Chondrocyte (in vitro differentiated cells): Measurements from ENCODE around the gene SCNN1A. TPM values are rescaled to one million over a fixed set of nuclear protein-coding genes. Genes with fewer than 3 reads are reported as not detected.

ENCODE experiments used
- DNase-seq: peaks from one replicate; pipeline ENCODE4 v3.0.0; 2021; ENCODE audit warnings: mixed read lengths, low spot score
- H3K27ac Mint-ChIP-seq: one replicate; pipeline ENCODE4 v1.8.0; 2021; ENCODE audit warnings: mild to moderate bottlenecking, moderate library complexity, mixed read lengths; ENCODE audit not compliant: unreplicated experiment
- H3K27me3 Mint-ChIP-seq: 2 replicates; pipeline ENCODE4 v1.8.0; 2021; ENCODE audit warnings: low read depth, mixed read lengths
- H3K36me3 Mint-ChIP-seq: 2 replicates; pipeline ENCODE4 v1.8.0; 2021; ENCODE audit warnings: low read depth, mixed read lengths
- H3K4me1 Mint-ChIP-seq: 2 replicates; pipeline ENCODE4 v1.8.0; 2021; ENCODE audit warnings: low read depth, mild to moderate bottlenecking, mixed read lengths
- H3K4me3 Mint-ChIP-seq: one replicate; pipeline ENCODE4 v1.8.0; 2021; ENCODE audit warnings: mild to moderate bottlenecking, moderate library complexity, mixed read lengths; ENCODE audit not compliant: unreplicated experiment
- H3K9me3 Mint-ChIP-seq: 2 replicates; pipeline ENCODE4 v1.8.0; 2021; ENCODE audit warnings: low read depth, mixed read lengths
- total RNA-seq: library from RNA; stranded (reverse); gene quantifications from 3 replicates; pipeline ENCODE4 v1.2.1, GENCODE V29; 2021
- TF ChIP-seq, protein P1 (sequence below): fragments of 200-600 bp; sonication (generic); IDR thresholded peaks from 2 replicates; pipeline ENCODE4 v1.5.0; 2021; ENCODE audit warnings: antibody characterized with exemption, mild to moderate bottlenecking, moderate library complexity

Gene SCNN1A
- total RNA-seq, 1 donor from 2014 or later, result 0.87 TPM

DNA sequence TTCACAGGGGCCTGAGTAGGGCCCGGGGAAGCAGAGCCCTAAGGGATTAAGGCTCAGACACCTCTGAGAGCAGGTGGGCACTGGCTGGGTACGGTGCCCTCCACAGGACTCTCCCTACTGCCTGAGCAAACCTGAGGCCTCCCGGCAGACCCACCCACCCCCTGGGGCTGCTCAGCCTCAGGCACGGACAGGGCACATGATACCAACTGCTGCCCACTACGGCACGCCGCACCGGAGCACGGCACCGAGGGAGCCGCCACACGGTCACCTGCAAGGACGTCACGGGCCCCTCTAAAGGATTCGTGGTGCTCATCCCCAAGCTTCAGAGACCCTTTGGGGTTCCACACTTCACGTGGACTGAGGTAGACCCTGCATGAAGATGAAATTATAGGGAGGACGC, 15.7 kb upstream of the SCNN1A start:
- TF ChIP-seq, protein P1, sequence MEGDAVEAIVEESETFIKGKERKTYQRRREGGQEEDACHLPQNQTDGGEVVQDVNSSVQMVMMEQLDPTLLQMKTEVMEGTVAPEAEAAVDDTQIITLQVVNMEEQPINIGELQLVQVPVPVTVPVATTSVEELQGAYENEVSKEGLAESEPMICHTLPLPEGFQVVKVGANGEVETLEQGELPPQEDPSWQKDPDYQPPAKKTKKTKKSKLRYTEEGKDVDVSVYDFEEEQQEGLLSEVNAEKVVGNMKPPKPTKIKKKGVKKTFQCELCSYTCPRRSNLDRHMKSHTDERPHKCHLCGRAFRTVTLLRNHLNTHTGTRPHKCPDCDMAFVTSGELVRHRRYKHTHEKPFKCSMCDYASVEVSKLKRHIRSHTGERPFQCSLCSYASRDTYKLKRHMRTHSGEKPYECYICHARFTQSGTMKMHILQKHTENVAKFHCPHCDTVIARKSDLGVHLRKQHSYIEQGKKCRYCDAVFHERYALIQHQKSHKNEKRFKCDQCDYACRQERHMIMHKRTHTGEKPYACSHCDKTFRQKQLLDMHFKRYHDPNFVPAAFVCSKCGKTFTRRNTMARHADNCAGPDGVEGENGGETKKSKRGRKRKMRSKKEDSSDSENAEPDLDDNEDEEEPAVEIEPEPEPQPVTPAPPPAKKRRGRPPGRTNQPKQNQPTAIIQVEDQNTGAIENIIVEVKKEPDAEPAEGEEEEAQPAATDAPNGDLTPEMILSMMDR, result no peak
- Mint-ChIP-seq H3K9me3 (no peaks in the 10 kb centered on the region), H3K36me3 (peaks cover 7% of the 10 kb centered on the region), H3K27ac (no peak overlapping the region), H3K27me3 (no peaks in the 10 kb centered on the region), H3K4me1 (no peaks in the 10 kb centered on the region), H3K4me3 (no peak overlapping the region)
- no peak for DNase-seq

DNA sequence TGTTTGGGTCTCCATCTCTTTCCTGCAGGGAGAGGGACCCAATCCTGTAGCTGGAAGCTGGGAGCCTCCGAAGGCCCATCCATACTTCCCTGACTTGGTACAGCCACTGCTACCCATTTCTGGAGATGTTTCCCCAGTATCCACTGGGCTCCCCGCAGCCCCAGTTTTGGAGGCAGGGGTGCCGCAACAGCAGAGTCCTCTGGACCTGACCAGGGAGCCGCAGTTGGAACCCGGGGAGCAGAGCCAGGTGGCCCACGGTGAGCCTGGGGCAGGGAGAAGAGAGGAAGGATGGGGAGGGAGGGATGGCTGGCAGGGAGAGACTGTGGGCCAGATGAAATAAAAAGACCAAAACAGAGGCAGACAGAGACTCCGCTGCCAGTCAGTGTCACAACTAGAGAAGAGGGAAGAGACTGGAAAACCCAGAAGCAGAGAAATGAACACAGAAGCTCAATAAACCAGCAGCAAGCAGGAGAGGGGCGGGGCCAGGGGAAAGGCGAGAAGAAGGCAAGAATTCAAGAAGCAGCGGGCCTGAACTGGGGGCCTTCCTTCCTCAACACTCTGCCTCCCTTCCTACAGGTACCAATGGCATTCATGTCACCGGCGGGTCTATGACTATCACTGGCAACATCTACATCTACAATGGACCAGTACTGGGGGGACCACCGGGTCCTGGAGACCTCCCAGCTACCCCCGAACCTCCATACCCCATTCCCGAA, 14.9 kb upstream of the SCNN1A start:
- TF ChIP-seq, protein P1, result no peak
- peaks cover under 1% of the 10 kb centered on the region for H3K4me1 Mint-ChIP-seq
- H3K36me3 Mint-ChIP-seq, result peaks cover 7% of the 10 kb centered on the region
- no peak overlapping the region for H3K4me3 Mint-ChIP-seq
- no peaks in the 10 kb centered on the region for H3K9me3 Mint-ChIP-seq
- no peak overlapping the region for H3K27ac Mint-ChIP-seq
- H3K27me3 Mint-ChIP-seq, result no peaks in the 10 kb centered on the region
- no peak for DNase-seq

DNA sequence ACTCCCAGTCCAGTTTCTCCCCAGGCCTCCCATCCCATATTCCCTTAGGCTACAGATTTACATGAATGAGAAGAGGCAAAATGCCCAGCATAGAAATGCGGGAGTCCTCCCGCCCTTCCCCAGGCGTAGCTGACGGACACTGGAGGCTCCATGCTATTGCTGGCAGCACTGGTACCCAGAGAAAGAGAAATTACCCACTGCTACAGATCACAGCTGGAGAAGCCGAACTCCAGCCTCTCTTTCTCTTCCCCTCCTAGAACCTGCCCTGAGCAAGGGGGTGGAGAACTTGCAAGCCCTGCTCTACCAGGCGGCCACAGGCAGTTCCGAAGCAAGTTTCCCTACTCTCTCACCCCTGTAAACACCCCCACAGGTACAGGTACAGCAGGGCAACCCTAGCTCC, 12.2 kb upstream of the SCNN1A start:
- DNase-seq, result no peak
- TF ChIP-seq, protein P1, result no peak
- Mint-ChIP-seq H3K4me3 (no peak overlapping the region), H3K27ac (no peak overlapping the region), H3K9me3 (no peaks in the 10 kb centered on the region), H3K4me1 (peaks cover 10% of the 10 kb centered on the region), H3K27me3 (no peaks in the 10 kb centered on the region), H3K36me3 (peaks cover 7% of the 10 kb centered on the region)

DNA sequence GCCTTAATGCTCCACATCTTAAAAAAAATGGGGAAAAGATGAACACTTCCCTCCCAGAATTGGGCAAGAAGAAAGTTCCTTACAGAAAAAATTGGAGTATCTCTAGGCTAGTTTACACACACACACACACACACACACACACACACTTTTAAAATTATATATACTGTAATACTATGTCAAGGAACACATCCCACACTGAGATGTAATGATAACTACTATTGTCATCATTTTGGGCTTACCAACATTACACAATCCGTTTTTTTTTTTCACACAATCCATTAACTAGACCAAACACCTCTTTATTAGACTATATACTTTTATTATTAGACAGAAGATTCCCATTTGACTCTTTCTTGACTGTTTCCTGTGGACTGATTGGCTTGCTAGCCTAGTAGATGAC, 11.1 kb upstream of the SCNN1A start:
- TF ChIP-seq, protein P1, result no peak
- Mint-ChIP-seq H3K4me3 (no peak overlapping the region), H3K27me3 (no peaks in the 10 kb centered on the region), H3K36me3 (peaks cover 4% of the 10 kb centered on the region), H3K27ac (no peak overlapping the region), H3K9me3 (no peaks in the 10 kb centered on the region), H3K4me1 (peaks cover 10% of the 10 kb centered on the region)
- no peak for DNase-seq

DNA sequence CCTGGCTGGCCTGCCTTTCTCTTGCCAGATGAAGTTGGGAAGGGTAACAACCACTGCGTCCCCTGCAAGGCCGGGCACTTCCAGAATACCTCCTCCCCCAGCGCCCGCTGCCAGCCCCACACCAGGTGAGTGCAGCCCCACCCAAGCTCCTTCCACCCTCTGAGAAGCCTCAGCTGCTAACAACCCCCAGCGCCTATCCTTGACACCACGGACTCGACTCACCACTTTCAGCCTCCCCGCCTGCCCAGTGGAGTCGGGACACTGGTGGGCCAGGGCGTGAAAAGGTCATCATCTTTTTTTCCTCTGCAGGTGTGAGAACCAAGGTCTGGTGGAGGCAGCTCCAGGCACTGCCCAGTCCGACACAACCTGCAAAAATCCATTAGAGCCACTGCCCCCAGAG, 10.7 kb upstream of the SCNN1A start:
- H3K27ac Mint-ChIP-seq, result no peak overlapping the region
- no peaks in the 10 kb centered on the region for H3K27me3 Mint-ChIP-seq
- H3K9me3 Mint-ChIP-seq, result no peaks in the 10 kb centered on the region
- no peak for DNase-seq
- H3K4me3 Mint-ChIP-seq, result no peak overlapping the region
- TF ChIP-seq, protein P1, result no peak
- peaks cover 10% of the 10 kb centered on the region for H3K4me1 Mint-ChIP-seq
- peaks cover 2% of the 10 kb centered on the region for H3K36me3 Mint-ChIP-seq
